NCI-H748 (cell line): ENCODE results near the gene ZNF611.
A peak's percentile ranks its signal among the peaks of the same experiment; 100 is the strongest.
"Not testable (repeated sequence)": the region's sequence is repeated elsewhere in the genome, so short reads cannot be mapped to it uniquely, and the experiment has no call there.

Experiments used
- DNase-seq: peaks from one replicate; lab custom pipeline; 2025; ENCODE audit not compliant: unreplicated experiment; lab: John Stamatoyannopoulos, UW

The ZNF611 gene

DNA sequence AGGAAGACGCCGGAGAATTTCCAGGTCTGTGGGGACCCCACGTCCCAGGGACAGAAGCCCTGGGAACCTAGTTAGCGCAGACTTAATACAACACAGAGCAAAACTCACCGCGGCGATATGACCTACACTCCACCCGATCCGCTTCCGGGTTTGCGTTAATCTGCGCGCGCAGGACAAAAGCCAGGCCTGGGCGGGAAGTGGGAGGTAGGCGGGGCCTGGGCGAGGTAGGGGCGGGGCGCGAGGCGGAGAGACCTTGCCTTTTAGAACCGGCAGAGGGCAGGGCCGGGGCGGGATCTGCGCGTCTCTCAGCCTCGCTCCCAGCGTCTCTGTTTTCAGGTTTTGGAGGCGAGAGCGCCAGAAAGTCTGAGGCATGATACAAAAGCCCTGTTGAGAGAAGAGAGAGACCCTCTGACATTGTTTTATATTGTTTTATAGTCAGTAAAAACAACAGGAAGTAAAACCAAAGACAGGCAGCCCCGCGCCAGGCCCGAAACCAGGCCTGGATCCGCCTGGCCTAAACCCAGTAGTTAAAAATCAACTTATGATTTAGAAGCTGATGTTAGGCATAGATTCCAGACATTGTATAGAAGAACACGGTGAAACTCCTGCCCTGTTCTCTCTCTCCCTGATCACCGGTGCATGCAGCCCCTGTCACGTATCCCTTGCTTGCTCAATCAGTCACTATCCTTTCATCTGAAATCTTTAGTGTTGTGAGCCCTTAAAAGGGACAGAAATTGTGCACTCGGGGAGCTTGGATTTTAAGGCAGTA is at the start of gene ZNF611:
Gene ZNF611, minus strand, starts transcription at position 152 of the 769 bp plus-strand sequence. CDS start 19,150 bp downstream, outside the sequence.
- peak; percentile 97 for DNase-seq

DNA sequence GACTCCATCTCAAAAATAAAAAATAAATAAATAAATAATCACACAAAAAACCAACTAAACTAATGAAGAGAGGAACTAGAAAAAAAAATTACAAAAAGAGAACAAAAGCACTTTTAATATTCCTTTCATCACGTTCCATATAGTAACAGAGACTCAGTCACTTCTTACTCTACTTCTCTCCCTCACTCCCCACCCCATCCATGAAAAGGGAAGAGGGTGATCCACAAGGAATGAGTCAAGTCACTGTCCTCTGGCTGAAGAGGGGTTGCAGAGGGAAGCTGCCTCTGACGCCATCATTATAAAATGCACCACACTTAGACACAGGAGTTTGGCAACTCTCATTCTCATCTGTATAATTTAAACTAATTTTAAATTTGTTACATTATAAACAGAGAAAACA is 48.0 kb upstream of the ZNF611 start:
- not testable (repeated sequence) for DNase-seq

GRCh38 chr19:52778811-52779210 is 44.0 kb upstream of the ZNF611 start:
- DNase-seq, result no peak

DNA sequence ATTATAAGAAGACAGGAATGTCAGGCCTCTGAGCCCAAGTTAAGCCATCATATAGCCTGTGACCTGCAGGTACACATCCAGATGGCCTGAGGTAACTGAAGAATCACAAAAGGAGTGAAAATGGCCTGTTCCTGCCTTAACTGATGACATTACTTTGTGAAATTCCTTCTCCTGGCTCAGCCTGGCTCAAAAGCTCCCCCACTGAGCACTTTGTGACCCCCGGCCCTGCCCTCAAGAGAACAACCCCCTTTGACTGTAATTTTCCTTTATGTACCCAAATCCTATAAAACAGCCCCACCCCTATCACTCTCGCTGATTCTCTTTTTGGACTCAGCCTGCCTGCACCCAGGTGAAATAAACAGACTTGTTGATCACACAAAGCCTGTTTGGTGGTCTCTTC is 21.6 kb upstream of the ZNF611 start:
- not testable (repeated sequence) for DNase-seq

DNA sequence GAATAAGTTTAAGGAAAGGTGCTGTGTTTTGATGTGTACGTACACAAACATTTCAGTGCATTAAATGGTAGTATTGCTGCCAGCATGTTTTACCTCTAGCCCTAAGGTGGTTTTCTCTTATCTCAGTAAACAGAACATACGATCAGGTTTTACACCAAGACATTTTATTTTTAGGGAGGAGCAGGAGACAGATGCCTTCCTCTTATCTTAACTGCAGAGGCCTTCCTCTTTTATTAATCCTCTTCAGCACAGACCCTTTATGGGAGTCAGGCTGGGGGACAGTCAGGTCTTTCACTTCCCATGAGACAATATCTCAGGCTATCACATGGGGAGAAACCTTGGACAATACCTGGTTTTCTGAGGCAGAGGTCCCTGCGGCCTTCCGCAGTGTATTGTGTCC is 14.9 kb upstream of the ZNF611 start:
- DNase-seq, result no peak

GRCh38 chr19:52748336-52748950 is 13.6 kb upstream of the ZNF611 start:
- DNase-seq, result no peak

DNA sequence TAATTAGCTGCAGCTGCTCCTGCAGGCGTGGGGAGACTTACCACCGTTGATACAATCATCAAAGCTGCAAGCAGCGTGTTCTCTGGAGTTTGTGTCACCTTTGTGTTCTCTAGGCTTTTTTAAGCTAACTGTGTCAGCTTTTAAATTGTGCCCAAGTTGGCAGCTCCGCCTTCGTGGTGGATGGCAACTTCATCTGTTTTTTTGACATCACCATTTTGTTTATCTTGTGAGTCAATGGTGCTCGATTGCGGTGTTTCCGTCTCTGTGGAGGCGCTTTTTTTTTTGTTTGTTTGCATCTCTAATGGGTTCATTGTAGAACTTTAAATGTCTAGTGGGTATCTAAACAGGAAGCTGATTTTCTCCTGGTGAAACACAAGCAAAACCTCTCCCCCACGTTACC is 11.1 kb upstream of the ZNF611 start:
- peak; percentile 88 for DNase-seq

DNA sequence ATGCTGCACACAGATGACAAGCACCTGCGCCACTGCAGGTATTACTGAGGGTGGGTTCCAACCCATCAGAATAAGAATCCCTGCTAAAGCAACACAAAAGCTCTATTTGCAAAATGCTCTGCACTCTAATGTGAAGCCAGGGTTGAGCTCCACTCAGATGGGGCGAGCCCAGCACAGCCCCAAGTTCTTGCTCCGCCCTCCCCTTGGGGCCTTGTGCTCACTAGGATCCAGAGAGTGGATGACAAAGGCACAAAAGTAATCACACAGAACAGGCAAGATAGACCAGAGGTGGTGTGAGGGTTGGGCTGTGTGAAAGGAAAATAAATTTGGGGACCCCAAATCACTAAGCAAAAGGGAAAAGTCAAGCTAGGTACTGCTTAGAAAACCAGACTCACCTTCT is 8.2 kb upstream of the ZNF611 start:
- DNase-seq, result no peak

DNA sequence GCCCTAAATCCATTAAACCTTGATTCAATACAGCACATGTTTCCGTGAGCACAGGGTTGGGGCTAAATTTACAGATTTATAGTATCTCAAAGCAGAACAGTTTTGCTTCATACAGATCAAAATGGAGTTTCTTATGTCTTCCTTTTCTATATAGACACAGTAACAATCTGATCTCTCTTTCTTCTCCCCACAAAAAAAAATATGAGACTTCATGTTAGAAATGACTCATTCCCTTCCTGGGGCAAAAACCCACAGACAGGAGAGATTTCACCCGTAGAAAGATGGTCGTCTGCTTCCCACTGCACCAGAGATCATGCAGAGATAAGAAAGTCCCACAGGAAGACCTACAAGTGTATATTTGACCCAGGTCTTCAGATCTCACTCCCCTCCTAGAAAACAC is 7.7 kb upstream of the ZNF611 start:
- no peak for DNase-seq

DNA sequence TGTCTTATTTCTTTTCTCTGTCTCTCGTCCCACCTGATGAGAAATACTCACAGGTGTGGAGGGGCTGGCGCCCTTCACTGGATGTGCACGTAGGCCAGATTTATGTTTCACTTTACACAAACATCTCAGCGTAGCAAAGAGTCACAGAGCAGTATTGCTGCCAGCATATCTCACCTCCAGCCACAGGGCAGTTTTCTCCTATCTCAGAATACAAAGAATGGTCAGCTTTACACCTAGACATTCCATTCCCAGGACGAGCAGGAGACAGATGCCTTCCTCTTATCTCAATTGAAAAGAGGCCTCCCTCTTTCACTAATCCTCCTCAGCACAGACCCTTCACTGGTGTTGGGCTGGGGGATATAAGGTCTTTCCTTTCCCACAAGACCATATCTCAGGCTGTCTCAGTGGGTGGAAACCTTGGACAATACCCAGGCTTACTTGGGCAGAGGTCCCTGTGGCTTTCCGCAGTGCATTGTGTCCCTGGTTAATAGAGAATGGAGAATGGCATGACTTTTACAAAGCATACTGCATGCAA is 7.2 kb upstream of the ZNF611 start:
- no peak for DNase-seq

DNA sequence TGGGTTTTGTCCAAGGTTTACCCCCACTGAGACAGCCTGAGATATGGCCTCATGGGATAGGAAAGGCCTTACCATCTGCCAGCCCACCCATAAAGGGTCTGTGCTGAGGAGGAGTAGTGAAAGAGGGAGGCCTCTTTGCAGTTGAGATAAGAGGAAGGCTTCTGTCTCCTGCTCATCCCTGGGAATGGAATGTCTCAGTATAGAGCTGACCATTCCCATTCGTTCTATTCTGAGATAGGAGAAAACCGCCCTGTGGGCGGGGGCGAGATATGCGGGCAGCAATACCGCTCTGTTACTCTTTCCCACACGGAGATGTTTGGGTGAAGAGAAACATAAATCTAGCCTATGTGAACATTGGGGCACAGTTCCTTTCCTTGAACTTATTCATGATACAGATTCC is 6.5 kb upstream of the ZNF611 start:
- DNase-seq, result not testable (repeated sequence)

DNA sequence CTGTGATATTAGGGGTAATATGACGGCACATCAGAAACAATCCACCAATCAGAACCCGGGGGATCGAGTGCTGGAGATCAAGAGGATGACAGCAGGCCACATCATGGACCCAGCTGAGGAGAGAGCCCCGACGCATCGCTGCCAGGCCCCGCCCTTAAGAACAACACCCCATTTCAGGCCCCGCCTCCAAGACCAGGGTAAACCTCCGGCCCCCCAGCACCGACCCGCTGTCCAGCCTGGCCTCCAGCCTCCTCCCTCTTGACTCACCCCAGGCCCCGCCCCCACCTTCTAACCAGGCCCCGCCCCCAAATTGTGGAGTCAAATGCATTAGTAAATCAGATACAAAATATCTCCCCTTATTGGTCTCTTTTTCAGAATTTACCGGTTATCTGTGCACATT is 4.7 kb upstream of the ZNF611 start:
- no peak for DNase-seq

DNA sequence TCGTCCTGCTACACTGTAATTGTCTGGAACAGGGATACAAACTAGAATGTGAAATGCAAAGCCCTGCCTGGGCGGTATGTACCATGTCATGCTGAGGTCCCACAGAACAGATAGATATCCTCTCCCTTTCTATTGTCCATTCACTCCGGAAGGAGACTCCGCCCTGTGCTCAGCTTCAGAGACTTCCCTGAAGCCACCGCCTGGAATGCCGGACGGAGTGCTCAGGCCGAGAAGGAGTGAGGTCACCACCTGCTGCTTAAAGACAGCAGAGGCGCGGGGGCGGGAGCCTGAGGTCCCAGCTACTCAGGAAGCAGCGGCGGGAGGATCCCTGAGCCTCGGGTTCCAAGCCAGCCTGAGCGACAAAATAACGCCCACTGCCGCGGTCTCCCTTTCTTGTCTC is 890 bp upstream of the ZNF611 start:
- no peak for DNase-seq

DNA sequence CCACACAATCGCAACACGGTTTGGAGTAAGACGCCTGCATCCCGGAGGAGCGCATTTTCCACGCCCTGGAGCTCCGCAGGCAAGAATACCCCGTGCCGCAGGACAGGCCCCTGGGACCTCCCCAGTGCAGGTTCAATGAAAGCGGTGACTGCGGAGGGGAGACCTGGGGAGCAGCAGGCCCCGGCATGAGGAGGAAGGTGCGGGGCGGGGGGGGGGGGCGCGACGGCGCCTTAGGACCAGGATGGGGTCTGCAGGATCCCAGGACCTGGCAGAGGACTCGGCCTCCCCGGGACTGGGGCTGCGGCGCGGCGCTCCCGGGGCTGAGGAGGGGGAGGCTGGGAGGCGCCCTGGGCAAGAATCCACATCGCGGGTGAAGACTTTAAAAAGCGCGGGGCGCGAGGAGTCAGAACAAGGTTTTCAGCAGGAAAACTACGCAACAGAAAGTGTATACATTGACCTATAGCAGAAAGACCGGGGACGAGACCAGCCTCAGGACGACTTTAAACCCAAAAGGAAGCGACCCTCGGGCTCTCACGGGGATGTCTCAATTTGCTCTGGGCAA is 432 bp downstream of the ZNF611 start:
- peak; percentile 69 for DNase-seq

DNA sequence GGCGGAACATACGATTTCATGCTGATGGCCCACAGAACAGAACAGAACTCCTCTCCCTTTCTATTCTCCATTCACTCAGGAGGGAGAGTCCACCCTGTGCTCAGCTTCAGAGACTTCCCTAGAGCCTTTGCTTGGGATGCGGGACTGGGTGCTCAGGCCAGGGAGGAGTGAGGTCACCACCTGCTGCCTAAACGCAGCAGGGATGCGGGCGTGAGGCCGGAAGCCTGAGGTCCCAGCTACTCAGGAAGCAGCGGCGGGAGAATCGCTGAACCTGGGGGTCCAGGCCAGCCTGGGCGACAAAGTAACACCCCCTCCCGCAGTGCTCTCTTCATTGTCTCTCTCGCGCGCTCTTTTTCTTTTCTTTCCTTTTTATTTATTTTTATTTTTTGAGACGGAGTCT is 8.8 kb downstream of the ZNF611 start:
- DNase-seq, result not testable (repeated sequence)

DNA sequence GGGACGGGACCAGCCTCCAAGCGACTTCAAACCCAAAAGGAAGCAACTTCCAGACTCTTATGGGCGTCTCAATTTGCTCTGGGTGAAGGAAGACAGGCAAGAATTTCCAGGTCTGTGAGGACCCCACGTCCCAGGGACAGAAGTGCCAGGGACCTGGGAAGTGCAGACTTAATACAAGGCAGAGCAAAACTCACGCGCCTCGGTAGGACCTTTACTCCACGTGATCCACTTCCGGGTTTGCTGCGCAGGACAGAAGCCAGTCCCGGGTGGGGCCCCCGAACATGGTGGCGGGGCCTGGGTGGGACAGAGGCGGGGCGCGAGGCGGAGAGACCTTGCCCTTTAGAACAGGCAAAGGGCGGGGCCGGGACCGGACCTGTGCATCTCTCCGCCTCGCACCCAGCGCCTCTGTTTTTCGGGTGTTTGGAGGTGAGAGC is 9.3 kb downstream of the ZNF611 start:
- no peak for DNase-seq

DNA sequence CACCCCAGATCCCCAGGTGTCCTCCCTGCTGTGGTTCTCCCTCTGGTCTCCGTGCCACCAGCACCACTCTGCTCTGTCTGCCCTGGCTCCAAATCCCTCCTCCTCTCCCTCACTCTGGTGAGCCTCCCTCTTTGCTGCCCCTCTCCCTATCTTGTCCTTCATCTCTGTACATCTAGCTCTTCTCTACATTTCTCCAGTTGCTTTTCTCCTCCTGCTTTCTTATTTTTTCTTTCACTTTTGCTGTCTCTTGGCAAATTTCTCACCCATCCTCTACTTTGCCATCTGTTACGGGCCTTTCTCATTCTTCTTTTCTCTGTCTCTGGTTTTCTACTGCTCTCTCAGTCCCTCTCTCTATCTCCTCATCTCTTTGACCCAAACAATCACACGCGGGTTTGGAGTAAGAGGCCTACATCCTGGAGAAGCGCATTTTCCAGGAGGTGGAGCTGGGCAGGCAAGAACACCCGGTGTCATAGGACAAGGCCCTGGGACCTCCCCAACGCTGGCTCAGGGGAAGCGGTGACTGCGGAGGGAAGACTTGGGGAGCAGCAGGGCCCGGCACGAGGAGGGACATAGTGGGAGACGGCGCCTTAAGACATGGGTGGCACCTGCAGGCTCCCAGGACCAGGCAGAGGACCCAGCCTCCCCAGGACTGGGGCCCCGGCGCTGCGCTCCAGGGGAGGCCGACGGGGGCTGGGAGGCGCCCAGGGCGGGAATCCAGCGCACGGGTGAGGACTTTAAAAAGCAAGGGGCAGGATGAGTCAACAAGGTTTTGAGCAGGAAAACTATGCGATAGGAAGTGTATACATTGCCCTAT is 9.9 kb downstream of the ZNF611 start:
- no peak for DNase-seq

DNA sequence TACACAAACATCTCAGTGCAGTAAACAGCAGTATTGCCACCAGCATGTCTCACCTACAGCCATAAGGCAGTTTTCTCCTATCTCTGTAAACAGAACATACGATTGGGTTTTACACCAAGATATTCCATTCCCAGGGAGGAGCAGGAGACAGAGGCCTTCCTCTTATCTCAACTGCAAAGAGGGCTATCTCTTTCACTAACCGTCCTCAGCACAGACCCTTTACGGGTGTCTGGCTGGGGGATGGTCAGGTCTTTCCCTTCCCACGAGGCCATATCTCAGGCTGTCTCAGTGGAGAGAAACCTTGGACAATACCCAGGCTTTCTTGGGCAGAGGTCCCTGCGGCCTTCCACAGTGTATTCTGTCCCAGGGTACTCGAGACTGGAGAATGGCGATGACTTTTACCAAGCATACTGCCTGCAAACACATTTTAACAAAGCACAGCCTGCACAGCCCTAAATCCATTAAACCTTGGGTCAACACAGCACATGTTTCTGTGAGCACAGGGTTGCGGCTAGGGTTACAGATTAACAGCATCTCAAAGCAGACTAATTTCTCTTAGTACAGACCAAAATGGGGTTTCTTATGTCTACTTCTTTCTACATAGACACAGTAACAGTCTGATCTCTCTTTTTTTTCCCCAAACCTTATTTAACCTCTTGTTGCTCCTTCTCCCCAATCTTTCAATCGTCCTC is 10.8 kb downstream of the ZNF611 start:
- not testable (repeated sequence) for DNase-seq

- DNase-seq, result no peak
Measured at GRCh38 chr19:52722062-52723003, 12.5 kb downstream of the ZNF611 start.
